NOMO-1 treated with DMSO at 0.1 percent for 48 hours (cell line): Measurements from ENCODE around the gene EEF1G.
"Not testable (repeated sequence)": the region's sequence is repeated elsewhere in the genome, so short reads cannot be mapped to it uniquely, and the experiment has no call there.

Experiments used
- DNase-seq: peaks from one replicate; lab custom pipeline; 2025; ENCODE audit not compliant: unreplicated experiment; lab: John Stamatoyannopoulos, UW

EEF1G gene, protein sequence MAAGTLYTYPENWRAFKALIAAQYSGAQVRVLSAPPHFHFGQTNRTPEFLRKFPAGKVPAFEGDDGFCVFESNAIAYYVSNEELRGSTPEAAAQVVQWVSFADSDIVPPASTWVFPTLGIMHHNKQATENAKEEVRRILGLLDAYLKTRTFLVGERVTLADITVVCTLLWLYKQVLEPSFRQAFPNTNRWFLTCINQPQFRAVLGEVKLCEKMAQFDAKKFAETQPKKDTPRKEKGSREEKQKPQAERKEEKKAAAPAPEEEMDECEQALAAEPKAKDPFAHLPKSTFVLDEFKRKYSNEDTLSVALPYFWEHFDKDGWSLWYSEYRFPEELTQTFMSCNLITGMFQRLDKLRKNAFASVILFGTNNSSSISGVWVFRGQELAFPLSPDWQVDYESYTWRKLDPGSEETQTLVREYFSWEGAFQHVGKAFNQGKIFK

GRCh38 chr11:62573592-62574362, at the start of gene EEF1G:
TSS of gene EEF1G (minus strand) at chr11:62573891. CDS start at chr11:62573842, 49 bp downstream.
- DNase-seq: peak; percentile 100

GRCh38 chr11:62622476-62623089, 48.9 kb upstream of the EEF1G start:
- no peak for DNase-seq

DNA sequence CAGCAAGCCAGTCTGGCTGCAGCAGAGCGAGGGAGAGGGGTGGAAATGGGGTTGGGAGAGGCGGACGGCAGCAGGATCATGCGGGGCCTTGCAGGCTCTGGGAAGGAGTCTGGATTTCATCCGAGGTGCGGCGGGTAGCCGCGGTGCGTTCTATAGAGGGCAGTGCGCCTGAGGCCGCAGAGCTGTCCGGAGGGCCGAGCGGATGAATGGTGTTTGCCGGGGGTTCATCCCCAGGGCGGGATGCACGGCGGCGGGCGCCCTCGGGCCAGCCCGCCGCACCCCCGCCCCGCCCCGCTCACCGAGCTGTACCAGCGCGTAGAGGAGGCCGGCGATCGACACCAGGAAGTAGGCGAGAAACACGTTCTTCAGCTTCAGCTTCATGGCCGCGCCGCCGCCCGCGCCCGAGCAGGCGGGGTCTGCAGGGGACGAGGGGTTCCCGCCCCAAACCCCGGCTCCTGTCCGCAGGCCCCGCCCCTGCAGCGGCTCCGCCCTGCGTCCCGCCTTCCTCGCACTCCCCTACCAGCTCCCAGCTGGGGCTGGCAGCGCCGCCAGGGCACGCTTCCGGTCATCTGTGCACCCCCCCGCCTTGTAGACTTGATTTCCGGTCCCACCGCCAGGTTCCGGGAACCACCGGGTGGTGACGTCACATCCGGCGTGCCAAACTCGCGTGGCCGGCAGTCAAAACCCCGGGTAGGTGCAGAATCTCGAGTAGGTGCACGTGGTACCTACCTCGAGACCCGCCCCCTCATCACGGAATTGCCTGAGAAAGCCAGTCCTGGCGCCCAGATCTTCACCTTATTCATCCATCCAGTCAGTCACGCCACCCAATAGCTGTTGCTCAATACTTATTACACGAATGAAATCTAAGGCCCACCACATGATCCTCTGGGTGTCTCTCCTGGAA, 48.1 kb upstream of the EEF1G start, which contains the start of gene B3GAT3:
B3GAT3 (minus strand) TSS at position 420 of the 904 bp plus-strand sequence; CDS start at position 381, 39 bp downstream.
- peak; percentile 97 for DNase-seq

DNA sequence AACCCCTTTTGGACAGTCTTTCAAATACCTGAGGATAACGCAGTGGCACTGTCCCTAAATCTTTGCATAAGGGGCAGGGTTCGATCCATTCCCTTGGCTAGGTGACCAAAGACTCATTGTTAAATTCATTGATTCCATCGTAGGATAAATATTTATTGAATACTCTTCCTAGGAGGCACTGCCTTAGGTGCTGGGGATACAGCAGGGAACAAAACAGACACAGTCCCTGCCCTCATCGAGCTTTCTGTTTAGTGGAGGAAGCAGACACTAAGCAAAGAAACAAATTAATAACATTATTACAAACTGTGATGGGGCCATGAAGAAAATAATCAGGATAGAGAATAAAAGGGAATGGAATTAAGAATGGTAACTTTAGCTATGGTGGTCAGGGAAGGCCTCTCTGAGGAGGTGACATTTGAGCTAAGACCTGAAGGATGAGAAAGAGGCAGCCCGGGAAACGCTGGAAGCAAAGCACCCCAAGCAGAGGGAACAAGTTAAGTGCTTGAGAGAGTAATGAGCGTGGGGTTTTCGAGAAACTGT, 47.4 kb upstream of the EEF1G start:
- DNase-seq: no peak

DNA sequence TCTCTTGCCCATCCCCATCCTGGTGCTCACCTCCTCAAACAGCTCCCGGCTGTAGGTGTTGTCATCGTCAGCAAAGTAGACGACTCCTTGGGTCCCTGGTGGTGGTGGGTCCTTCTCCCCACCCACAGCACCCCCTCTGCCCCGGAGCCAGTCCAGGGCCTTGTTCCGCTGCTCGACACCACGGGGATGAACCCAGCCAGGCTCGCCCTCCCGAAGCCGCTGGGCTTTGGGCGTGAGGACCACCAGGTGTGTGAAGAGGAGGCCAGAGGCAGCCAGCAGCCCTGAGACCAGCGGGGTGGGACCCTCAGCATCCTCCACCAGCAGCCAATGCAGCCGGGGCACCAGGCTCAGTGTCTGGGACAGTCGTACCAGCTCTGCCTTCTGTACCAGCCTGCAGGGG, 43.3 kb upstream of the EEF1G start:
- DNase-seq: not testable (repeated sequence)

DNA sequence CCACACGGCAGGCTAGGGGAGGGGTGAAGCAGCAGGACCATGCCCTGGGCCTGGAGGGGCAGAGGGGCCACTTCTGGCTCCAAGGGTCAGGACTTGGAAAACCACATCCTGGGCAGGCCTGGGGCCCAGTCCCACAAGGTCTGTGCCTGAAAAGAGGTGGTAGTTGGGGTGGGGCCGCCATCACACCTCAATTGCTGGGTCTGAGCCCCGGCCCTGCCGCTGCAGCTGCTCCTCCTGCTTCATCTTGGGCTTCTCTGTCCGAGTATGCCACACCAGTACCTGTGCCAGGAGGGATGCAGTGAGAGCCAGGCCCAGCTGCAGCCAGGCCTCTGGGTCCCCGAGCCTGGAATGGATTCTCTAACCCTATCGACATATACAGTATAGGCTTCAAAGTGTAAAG, 41.8 kb upstream of the EEF1G start:
- no peak for DNase-seq

DNA sequence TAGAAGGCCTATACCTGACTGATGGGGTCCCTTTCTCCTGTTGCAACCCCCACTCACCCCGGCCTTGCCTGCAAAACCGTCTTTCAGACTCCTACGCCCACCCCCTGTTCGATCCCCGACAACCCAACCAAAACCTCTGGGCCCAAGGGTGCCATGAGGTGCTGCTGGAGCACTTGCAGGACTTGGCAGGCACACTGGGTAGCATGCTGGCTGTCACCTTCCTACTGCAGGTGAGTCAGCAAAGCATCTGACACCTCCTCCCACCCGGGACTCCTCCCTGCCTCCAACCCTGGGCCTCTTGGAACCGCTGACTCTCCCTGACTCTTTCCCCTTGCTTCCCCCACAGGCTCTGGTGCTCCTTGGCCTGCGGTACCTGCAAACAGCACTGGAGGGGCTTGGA, 40.6 kb upstream of the EEF1G start:
- no peak for DNase-seq

- no peak for DNase-seq
Measured at GRCh38 chr11:62613291-62613778, 39.6 kb upstream of the EEF1G start.

- DNase-seq: peak; percentile 62
Measured at GRCh38 chr11:62612366-62613290, 38.9 kb upstream of the EEF1G start, which contains the start of the genes EML3 and ROM1. TSS of gene EML3 (minus strand) at chr11:62612775. CDS start at chr11:62612457, 318 bp downstream. TSS of gene ROM1 (plus strand) at chr11:62613257. CDS start at chr11:62613282, 25 bp downstream.

DNA sequence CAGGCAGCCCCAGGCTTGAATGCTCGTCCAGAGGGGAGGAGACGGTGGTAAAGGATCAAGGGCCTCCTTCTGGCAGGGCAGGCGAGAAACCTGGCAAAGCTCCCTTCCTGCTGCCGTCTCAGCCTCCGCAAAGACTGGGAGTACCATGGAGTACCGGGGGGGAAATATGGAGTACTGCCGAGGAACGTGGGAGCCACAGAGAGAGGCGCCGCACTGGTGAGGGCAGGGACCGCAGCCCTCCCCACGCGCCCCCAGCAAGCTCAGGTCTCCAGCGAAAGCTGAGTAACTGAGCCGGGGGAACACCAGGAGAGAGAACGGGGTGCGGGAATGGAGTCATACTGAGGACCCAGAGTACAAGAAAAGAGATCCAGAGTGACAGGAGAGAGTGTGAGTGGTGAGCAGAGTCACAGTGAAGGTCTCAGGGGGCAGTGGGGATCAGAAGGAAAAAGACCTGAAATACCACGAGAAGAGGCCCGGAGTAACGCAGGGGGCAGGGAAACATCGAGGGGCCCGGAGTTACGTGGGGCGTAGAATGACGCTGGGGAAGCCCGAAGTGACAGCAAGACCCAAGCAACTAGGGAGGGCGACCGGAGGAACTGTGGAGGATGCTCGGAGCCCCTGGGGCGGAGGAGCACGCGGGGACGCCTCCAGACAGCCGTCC, 38.1 kb upstream of the EEF1G start:
- DNase-seq: peak; percentile 34

GRCh38 chr11:62610814-62611704, 37.4 kb upstream of the EEF1G start:
- no peak for DNase-seq

DNA sequence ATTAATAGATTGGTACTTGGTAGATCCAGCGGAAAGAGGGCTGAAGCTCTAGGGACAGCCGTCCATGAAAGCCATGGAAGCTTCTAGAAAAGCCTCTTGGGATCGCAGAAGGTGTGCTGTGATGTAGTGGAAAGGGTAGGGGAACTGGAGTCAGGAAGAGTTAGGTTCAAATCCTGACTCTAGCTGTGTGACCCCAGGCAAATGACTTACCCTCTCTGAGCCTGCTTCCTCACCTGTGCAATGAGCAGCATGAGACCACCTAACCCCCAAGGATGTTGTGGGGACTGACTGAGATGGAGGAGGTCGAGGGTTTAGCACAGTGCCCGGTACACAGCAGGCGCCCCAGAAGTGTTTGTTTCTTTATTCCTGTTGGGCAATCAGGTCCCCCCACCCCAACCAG, 36.7 kb upstream of the EEF1G start:
- no peak for DNase-seq

DNA sequence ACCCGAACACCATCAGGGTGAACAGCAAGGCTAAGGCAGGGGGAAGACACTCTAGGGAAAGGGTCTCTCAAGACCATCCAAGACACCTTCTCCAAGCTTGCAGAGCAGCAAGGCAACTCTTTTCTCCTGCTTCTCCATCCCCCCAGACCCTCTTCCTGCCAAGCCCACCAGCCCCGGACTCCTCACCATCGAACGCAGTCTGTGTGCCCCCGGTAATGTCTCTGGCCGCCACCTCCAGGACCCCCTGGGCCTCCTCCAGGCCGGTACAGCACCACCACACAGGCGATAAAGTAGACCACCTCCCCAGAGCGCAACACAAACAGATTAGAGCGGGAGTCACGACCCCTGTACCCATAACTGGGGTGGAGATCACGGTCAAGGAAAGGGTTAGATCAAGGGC, 35.1 kb upstream of the EEF1G start:
- DNase-seq: no peak

DNA sequence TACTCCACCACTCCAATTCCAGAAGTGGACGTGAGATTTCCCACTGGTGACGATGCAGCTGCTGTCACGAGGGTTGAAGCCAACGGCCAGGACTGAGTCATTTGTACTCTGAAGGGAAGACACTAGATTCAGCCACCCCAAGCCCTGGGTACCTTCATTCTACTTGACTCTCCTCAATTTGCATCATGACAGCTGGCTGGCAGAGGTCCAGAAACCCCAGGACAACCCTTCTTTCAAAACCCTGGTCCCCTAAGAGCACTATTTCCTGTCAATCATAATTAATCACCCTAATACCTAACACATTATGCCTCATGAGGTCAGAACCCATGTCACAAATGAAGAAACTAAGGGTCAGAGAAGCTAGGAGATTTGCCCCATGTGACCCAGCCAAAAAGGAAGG, 34.0 kb upstream of the EEF1G start:
- DNase-seq: no peak

DNA sequence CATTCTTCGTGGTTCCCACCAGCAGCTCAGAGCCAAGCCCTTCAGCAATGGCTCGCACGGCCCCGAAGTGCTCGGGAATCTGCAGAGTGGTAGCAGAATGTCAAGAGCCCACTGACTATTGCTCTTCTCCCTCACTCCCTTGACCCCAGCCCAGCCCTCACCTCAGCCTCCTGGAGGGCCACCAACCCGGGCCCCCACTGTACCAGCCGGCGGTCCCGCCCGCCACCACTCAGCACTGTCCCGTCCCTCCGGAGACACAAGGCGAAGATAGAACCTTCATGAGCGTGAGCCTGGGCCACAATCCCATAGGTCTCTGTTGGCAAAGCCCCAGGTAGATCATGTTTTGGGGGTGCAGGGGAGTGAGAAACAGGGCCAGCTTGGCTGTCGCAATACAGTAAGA, 32.2 kb upstream of the EEF1G start:
- DNase-seq: no peak

DNA sequence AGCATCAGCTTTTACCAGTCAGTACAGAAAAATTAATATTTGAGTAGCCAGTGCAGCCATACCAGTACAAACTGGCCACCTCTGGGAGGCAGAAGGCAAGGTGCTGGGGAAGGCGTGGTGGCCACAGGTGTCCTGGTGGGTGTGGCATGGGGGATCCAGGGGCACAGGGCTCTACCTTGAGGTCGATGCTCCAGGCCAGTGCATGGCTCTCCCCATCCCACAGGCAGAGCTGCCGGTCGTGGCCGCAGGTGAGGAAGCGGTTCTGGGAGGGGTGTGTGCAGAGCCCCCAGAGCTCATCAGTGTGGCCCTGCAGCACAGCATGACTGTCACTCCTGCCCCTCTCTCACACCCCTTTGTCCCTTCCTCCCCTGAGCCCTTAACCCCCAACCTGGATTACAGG, 31.8 kb upstream of the EEF1G start:
- DNase-seq: no peak

DNA sequence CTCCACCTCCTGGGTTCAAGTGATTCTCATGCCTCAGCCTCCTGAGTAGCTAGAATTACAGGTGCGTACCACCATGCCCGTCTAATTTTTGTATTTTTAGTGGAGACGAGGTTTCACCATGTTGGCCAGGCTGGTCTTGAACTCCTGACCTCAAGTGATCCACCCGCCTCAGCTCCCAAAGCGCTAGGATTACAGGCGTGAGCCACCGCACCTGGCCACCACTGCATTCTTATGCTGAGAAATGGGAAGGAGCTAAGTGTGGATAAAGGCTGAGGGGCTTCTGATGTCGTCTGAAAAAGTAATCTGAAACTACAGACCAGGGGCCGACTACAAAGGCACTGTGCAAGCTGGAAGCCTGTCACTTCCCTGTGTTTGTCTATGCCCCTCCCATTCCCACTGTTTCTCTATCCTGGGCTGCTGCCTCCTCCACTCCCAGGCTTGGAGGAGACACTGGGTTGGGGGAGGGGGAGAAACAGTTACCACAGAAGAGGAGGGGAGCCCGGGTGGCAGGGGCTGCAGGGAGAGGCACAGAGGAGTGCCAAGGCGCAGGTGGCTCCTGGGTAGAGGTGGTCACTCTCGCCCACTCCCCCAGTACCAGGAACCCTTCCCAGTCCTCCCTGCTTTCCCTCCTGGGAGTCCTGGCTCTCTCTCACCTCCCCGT, 30.9 kb upstream of the EEF1G start:
- no peak for DNase-seq
